HepG2 (cell line): ENCODE measurements around the gene SNRNP25. TPM values are rescaled to one million over a fixed set of nuclear protein-coding genes. Genes with fewer than 3 reads are reported as not detected.

Source experiments
- CTCF ChIP-seq: sonication (generic); formaldehyde crosslinking; IDR thresholded peaks from 2 replicates; pipeline ENCODE4 v1.5.0; 2020; ENCODE audit warnings: mild to moderate bottlenecking, missing genetic modification reagents, moderate library complexity
- DPF2 ChIP-seq: sonication (generic); formaldehyde crosslinking; IDR thresholded peaks from 2 replicates; pipeline ENCODE4 v1.4.0; 2020; ENCODE audit warnings: mild to moderate bottlenecking, low read depth, missing genetic modification reagents, borderline replicate concordance
- JUN ChIP-seq: sonication (generic); formaldehyde crosslinking; IDR thresholded peaks from 2 replicates; pipeline ENCODE4 v1.4.0; 2020; ENCODE audit warnings: mild to moderate bottlenecking, missing genetic modification reagents
- KDM4B ChIP-seq: sonication (generic); formaldehyde crosslinking; IDR thresholded peaks from 2 replicates; pipeline ENCODE4 v1.4.0; 2020; ENCODE audit warnings: missing genetic modification reagents
- MYNN ChIP-seq: sonication (generic); formaldehyde crosslinking; IDR thresholded peaks from 2 replicates; pipeline ENCODE4 v1.4.0; 2020; ENCODE audit warnings: mild to moderate bottlenecking, low read depth, missing genetic modification reagents
- NRL ChIP-seq: sonication (generic); formaldehyde crosslinking; IDR thresholded peaks from 2 replicates; pipeline ENCODE4 v1.5.0; 2020; ENCODE audit warnings: missing genetic modification reagents, mild to moderate bottlenecking, moderate library complexity, borderline replicate concordance
- SP5 ChIP-seq: IDR thresholded peaks from 2 replicates; pipeline ENCODE4 v1.6.1; 2016; ENCODE audit warnings: low read depth, borderline replicate concordance
- YEATS4 ChIP-seq: sonication (generic); formaldehyde crosslinking; IDR thresholded peaks from 2 replicates; pipeline ENCODE4 v1.4.0; 2020; ENCODE audit warnings: missing genetic modification reagents, borderline replicate concordance
- ZFP62 ChIP-seq: sonication (generic); formaldehyde crosslinking; IDR thresholded peaks from 2 replicates; pipeline ENCODE4 v1.4.0; 2020; ENCODE audit warnings: missing genetic modification reagents
- ZNF235 ChIP-seq: sonication (generic); formaldehyde crosslinking; IDR thresholded peaks from 2 replicates; pipeline ENCODE4 v1.8.1; 2023; ENCODE audit warnings: mild to moderate bottlenecking, missing genetic modification reagents, borderline replicate concordance
- ZNF34 ChIP-seq: sonication (generic); formaldehyde crosslinking; IDR thresholded peaks from 2 replicates; pipeline ENCODE4 v1.4.0; 2020; ENCODE audit warnings: mild to moderate bottlenecking, missing genetic modification reagents, borderline replicate concordance
- ZNF589 ChIP-seq: sonication (generic); formaldehyde crosslinking; conservative IDR thresholded peaks from 2 replicates; pipeline ENCODE4 v1.8.0; 2022; ENCODE audit warnings: mild to moderate bottlenecking, moderate library complexity, missing genetic modification reagents
- ZNF616 ChIP-seq: sonication (generic); formaldehyde crosslinking; IDR thresholded peaks from 2 replicates; pipeline ENCODE4 v1.5.0; 2020; ENCODE audit warnings: low read depth, mild to moderate bottlenecking, missing genetic modification reagents
- ZNF775 ChIP-seq: sonication (generic); formaldehyde crosslinking; IDR thresholded peaks from 2 replicates; pipeline ENCODE4 v1.4.0; 2020; ENCODE audit warnings: missing genetic modification reagents, mild to moderate bottlenecking, moderate library complexity, borderline replicate concordance
- ZZZ3 ChIP-seq: sonication (generic); formaldehyde crosslinking; IDR thresholded peaks from 2 replicates; pipeline ENCODE4 v1.4.0; 2020; ENCODE audit warnings: missing genetic modification reagents, mild to moderate bottlenecking, borderline replicate concordance
- polyA plus RNA-seq, 8 experiments: library from polyadenylated mRNA; depleted of rRNA in 3 of 8; stranded (reverse) in 7 of 8; unstranded in 1 of 8; fragments of >200 nt; fragmentation: Illumina TruSeq in 4 of 8; extraction: Trizol in 4 of 8; gene quantifications; 2 replicates each; pipeline versions ENCODE4 v1.2.1 to v1.2.3, GENCODE V29; 2011 to 2016; ENCODE audit warnings: low read depth in 4 of 8, missing spikeins in 1 of 8, mixed read lengths in 1 of 8; ENCODE audit not compliant: insufficient read depth in 1 of 8
- total RNA-seq, 5 experiments: library from RNA; depleted of rRNA; stranded (reverse); fragments of >200 nt; fragmentation: Illumina TruSeq; extraction: Trizol; gene quantifications; 2 replicates each; pipeline ENCODE4 v1.2.3, GENCODE V29; 2016; ENCODE audit warnings: low read depth in 1 of 5
- TF ChIP-seq, protein P1 (sequence below): sonication (generic); formaldehyde crosslinking; conservative IDR thresholded peaks from 2 replicates; pipeline ENCODE4 v1.4.0; 2020; ENCODE audit warnings: missing genetic modification reagents
- TF ChIP-seq, protein P2 (sequence below): conservative IDR thresholded peaks from 2 replicates; pipeline ENCODE4 v1.6.1; 2018; ENCODE audit warnings: missing genetic modification reagents
- TF ChIP-seq, protein P3 (sequence below): sonication (generic); formaldehyde crosslinking; IDR thresholded peaks from 2 replicates; pipeline ENCODE4 v1.4.0; 2020; ENCODE audit warnings: missing genetic modification reagents

Gene SNRNP25
- total and polyA plus RNA-seq, 2 of the 13 experiments (the other 11 are each of a cell fraction or from before 2014, with no cell fraction given) = 34.1 to 97.4 TPM

DNA sequence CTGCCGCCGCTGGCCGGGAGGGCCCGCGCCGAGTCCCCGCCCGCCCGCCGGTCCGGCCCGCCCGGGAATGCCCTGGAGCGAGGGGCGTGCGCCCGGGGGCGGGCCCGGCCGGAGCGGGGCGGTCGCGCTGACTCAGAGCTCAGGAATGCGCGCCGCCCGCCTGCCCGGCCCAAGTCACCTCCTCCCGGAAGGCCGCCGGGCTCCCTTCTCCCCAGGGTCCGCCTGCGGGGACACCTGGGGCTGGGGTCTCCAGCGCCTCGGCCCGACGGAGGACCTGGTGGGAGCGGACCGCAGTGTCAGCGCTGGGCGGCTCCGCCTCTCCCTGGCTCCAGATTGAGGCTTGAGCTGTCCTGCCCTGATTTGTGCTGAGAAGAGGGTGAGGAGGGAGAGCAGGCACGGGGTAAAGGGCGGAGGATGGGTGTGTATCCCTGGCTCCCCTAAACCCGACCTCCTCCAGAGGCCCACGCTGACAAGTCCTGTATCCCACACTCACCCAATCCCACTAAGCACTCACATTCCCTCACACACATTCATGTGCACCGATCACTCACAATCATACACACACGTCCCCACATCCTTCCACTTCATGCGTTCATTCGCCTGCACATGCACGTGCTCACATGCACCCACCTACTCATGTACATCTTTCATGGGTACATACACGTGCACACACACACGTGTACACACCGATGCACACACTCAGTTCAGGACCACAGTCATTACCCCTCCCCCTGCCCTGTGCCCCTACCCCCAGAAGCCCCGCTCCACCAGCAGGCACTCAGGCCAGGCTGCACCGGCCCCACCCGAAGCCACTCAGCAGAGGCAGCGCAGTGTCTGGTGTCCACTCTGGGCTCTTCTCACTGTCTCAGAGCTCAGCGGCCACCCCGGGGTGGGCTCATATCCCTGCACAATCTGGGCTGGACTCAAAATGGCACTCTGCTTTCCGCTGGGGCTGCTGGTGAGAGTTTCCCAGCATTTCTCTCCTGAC, 19.2 kb downstream of the SNRNP25 start, which contains the start of gene RHBDF1 (continued):
- TF ChIP-seq ZNF616 (CRISPR knock-in tag) = no peak
- TF ChIP-seq CTCF (CRISPR knock-in tag) = no peak
- TF ChIP-seq, protein P1, sequence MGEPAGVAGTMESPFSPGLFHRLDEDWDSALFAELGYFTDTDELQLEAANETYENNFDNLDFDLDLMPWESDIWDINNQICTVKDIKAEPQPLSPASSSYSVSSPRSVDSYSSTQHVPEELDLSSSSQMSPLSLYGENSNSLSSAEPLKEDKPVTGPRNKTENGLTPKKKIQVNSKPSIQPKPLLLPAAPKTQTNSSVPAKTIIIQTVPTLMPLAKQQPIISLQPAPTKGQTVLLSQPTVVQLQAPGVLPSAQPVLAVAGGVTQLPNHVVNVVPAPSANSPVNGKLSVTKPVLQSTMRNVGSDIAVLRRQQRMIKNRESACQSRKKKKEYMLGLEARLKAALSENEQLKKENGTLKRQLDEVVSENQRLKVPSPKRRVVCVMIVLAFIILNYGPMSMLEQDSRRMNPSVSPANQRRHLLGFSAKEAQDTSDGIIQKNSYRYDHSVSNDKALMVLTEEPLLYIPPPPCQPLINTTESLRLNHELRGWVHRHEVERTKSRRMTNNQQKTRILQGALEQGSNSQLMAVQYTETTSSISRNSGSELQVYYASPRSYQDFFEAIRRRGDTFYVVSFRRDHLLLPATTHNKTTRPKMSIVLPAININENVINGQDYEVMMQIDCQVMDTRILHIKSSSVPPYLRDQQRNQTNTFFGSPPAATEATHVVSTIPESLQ (CRISPR knock-in tag) = no peak
- no peak for TF ChIP-seq ZNF34
- peak; percentile 54; the same call in 1 of the 2 replicates for TF ChIP-seq SP5 (CRISPR knock-in tag)
- TF ChIP-seq, protein P2, sequence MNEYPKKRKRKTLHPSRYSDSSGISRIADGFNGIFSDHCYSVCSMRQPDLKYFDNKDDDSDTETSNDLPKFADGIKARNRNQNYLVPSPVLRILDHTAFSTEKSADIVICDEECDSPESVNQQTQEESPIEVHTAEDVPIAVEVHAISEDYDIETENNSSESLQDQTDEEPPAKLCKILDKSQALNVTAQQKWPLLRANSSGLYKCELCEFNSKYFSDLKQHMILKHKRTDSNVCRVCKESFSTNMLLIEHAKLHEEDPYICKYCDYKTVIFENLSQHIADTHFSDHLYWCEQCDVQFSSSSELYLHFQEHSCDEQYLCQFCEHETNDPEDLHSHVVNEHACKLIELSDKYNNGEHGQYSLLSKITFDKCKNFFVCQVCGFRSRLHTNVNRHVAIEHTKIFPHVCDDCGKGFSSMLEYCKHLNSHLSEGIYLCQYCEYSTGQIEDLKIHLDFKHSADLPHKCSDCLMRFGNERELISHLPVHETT (CRISPR knock-in tag) = no peak; the same call in 1 of the 2 replicates
- TF ChIP-seq KDM4B (CRISPR knock-in tag) = no peak
- no peak for TF ChIP-seq MYNN (CRISPR knock-in tag)
- TF ChIP-seq YEATS4 (CRISPR knock-in tag) = peak; percentile 18; the same call in 1 of the 2 replicates
- 0 out of 2 replicates have a peak, but pooled peaks have one; percentile 23 for TF ChIP-seq ZNF589
- no peak for TF ChIP-seq ZNF235
- TF ChIP-seq NRL (CRISPR knock-in tag) = peak; percentile 24; the same call in 1 of the 2 replicates
- TF ChIP-seq JUN (CRISPR knock-in tag) = peak; percentile 92
- no peak for TF ChIP-seq ZNF775 (CRISPR knock-in tag)
- TF ChIP-seq ZFP62 (CRISPR knock-in tag) = no peak
- no peak for TF ChIP-seq ZZZ3 (CRISPR knock-in tag)
- TF ChIP-seq, protein P3, sequence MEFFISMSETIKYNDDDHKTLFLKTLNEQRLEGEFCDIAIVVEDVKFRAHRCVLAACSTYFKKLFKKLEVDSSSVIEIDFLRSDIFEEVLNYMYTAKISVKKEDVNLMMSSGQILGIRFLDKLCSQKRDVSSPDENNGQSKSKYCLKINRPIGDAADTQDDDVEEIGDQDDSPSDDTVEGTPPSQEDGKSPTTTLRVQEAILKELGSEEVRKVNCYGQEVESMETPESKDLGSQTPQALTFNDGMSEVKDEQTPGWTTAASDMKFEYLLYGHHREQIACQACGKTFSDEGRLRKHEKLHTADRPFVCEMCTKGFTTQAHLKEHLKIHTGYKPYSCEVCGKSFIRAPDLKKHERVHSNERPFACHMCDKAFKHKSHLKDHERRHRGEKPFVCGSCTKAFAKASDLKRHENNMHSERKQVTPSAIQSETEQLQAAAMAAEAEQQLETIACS = 0 out of 2 replicates have a peak, but pooled peaks have one; percentile 42
- no peak for TF ChIP-seq DPF2 (CRISPR knock-in tag)
